IPS-15b (cell line): ENCODE measurements around the gene FBXW11.

Experiments used
- H3K27me3 ChIP-seq: one replicate; pipeline ENCODE4 v1.6.1; 2013; ENCODE audit warnings: low read length; ENCODE audit not compliant: control insufficient read depth, insufficient read depth
- H3K36me3 ChIP-seq: one replicate; pipeline ENCODE4 v1.6.1; 2013; ENCODE audit warnings: low read length; ENCODE audit not compliant: control insufficient read depth, insufficient read depth
- H3K4me1 ChIP-seq: one replicate; pipeline ENCODE4 v1.6.1; 2013; ENCODE audit warnings: mild to moderate bottlenecking, low read length; ENCODE audit not compliant: control insufficient read depth, insufficient read depth
- H3K4me3 ChIP-seq: one replicate; pipeline ENCODE4 v1.5.1; 2013; ENCODE audit warnings: low read depth, low read length
- H3K9ac ChIP-seq: one replicate; pipeline ENCODE4 v1.6.1; 2013; ENCODE audit warnings: low read depth, mild to moderate bottlenecking, low read length
- H3K9me3 ChIP-seq: one replicate; pipeline ENCODE4 v1.6.1; 2013; ENCODE audit warnings: mild to moderate bottlenecking, low read length; ENCODE audit not compliant: control insufficient read depth, insufficient read depth

The FBXW11 gene

GRCh38 chr5:171830686-171831085 is 175.8 kb downstream of the FBXW11 start:
- no peak overlapping the region for H3K4me3 ChIP-seq
- no peaks in the 10 kb centered on the region for H3K27me3 ChIP-seq
- no peaks in the 10 kb centered on the region for H3K9me3 ChIP-seq
- H3K36me3 ChIP-seq, result no peaks in the 10 kb centered on the region
- H3K9ac ChIP-seq, result no peak overlapping the region
- H3K4me1 ChIP-seq, result no peaks in the 10 kb centered on the region

GRCh38 chr5:171827162-171827561 is 179.3 kb downstream of the FBXW11 start:
- H3K36me3 ChIP-seq, result no peaks in the 10 kb centered on the region
- H3K9ac ChIP-seq, result no peak overlapping the region
- no peaks in the 10 kb centered on the region for H3K9me3 ChIP-seq
- H3K27me3 ChIP-seq, result no peaks in the 10 kb centered on the region
- no peaks in the 10 kb centered on the region for H3K4me1 ChIP-seq
- no peak overlapping the region for H3K4me3 ChIP-seq

GRCh38 chr5:171826132-171826531 is 180.3 kb downstream of the FBXW11 start:
- no peak overlapping the region for H3K9ac ChIP-seq
- no peaks in the 10 kb centered on the region for H3K27me3 ChIP-seq
- H3K4me3 ChIP-seq, result no peak overlapping the region
- no peaks in the 10 kb centered on the region for H3K4me1 ChIP-seq
- H3K9me3 ChIP-seq, result no peaks in the 10 kb centered on the region
- no peaks in the 10 kb centered on the region for H3K36me3 ChIP-seq

- Histone ChIP-seq H3K9me3 (no peaks in the 10 kb centered on the region), H3K9ac (no peak overlapping the region), H3K4me3 (no peak overlapping the region), H3K36me3 (no peaks in the 10 kb centered on the region), H3K4me1 (no peaks in the 10 kb centered on the region), H3K27me3 (no peaks in the 10 kb centered on the region)
Measured at GRCh38 chr5:171825051-171825450, 181.4 kb downstream of the FBXW11 start.

GRCh38 chr5:171823269-171823668 is 183.2 kb downstream of the FBXW11 start:
- Histone ChIP-seq H3K9me3 (no peaks in the 10 kb centered on the region), H3K36me3 (no peaks in the 10 kb centered on the region), H3K4me1 (no peaks in the 10 kb centered on the region), H3K4me3 (no peak overlapping the region), H3K27me3 (no peaks in the 10 kb centered on the region), H3K9ac (no peak overlapping the region)

GRCh38 chr5:171821286-171821685 is 185.2 kb downstream of the FBXW11 start:
- H3K4me3 ChIP-seq, result no peak overlapping the region
- no peaks in the 10 kb centered on the region for H3K27me3 ChIP-seq
- H3K36me3 ChIP-seq, result no peaks in the 10 kb centered on the region
- H3K4me1 ChIP-seq, result no peaks in the 10 kb centered on the region
- H3K9me3 ChIP-seq, result no peaks in the 10 kb centered on the region
- no peak overlapping the region for H3K9ac ChIP-seq

GRCh38 chr5:171820561-171820960 is 185.9 kb downstream of the FBXW11 start:
- Histone ChIP-seq H3K9ac (no peak overlapping the region), H3K4me3 (no peak overlapping the region), H3K36me3 (no peaks in the 10 kb centered on the region), H3K4me1 (no peaks in the 10 kb centered on the region), H3K9me3 (no peaks in the 10 kb centered on the region), H3K27me3 (no peaks in the 10 kb centered on the region)

GRCh38 chr5:171816666-171817065 is 189.8 kb downstream of the FBXW11 start:
- no peaks in the 10 kb centered on the region for H3K36me3 ChIP-seq
- H3K9ac ChIP-seq, result no peak overlapping the region
- H3K4me1 ChIP-seq, result no peaks in the 10 kb centered on the region
- no peak overlapping the region for H3K4me3 ChIP-seq
- H3K27me3 ChIP-seq, result no peaks in the 10 kb centered on the region
- no peaks in the 10 kb centered on the region for H3K9me3 ChIP-seq

- no peaks in the 10 kb centered on the region for H3K27me3 ChIP-seq
- H3K4me3 ChIP-seq, result no peak overlapping the region
- no peaks in the 10 kb centered on the region for H3K36me3 ChIP-seq
- no peaks in the 10 kb centered on the region for H3K4me1 ChIP-seq
- no peak overlapping the region for H3K9ac ChIP-seq
- H3K9me3 ChIP-seq, result no peaks in the 10 kb centered on the region
Measured at GRCh38 chr5:171813813-171814490, 192.5 kb downstream of the FBXW11 start.

GRCh38 chr5:171813270-171813669 is 193.2 kb downstream of the FBXW11 start:
- Histone ChIP-seq H3K36me3 (no peaks in the 10 kb centered on the region), H3K4me3 (no peak overlapping the region), H3K27me3 (no peaks in the 10 kb centered on the region), H3K9me3 (no peaks in the 10 kb centered on the region), H3K9ac (no peak overlapping the region), H3K4me1 (no peaks in the 10 kb centered on the region)
